ENCODE measurements around the gene DNER. TPM values are rescaled to one million over a fixed set of nuclear protein-coding genes. Genes with fewer than 3 reads are reported as not detected.

The DNER gene
- total and polyA plus RNA-seq, 2 of the 4 experiments (the other 2 are of a cell fraction) = under 0.01 to 0.14 TPM

- ChIA-PET POLR2A (ENCODE audit: unreplicated experiment) (no interaction called here), CTCF (no interaction called here)
- dilution Hi-C loops (cut with HindIII; ENCODE audit: low sequenced_read_pairs, unreplicated experiment) = no loop called here
- Histone ChIP-seq H3K36me3 (ENCODE audit: control insufficient read depth, insufficient read depth, low read length) (no peaks in the 10 kb centered on the region), H2AFZ (replicated peaks; ENCODE audit: low read length, poor library complexity) (no peak overlapping the region), H3K27me3 (ENCODE audit: control insufficient read depth, insufficient read depth, low read length) (no peaks in the 10 kb centered on the region), H2BK5ac (ENCODE audit: low read depth, low read length, poor library complexity, severe bottlenecking) (no peak overlapping the region), H2AK5ac (ENCODE audit: low read depth, low read length) (no peak overlapping the region), H2BK15ac (ENCODE audit: low read depth, low read length) (no peak overlapping the region), H3K18ac (ENCODE audit: low read depth, low read length) (no peak overlapping the region), H3K4me3 (ENCODE audit: insufficient read depth, low read depth, low read length) (no peak overlapping the region), H3K9ac (ENCODE audit: low read depth, low read length) (no peak overlapping the region), H4K91ac (ENCODE audit: insufficient read depth, low read depth, low read length) (no peak overlapping the region), H3K4ac (ENCODE audit: low read depth, low read length) (no peak overlapping the region), H2BK120ac (ENCODE audit: low read depth, low read length) (no peak overlapping the region), H3K9me3 (ENCODE audit: control insufficient read depth, insufficient read depth, low read length) (no peaks in the 10 kb centered on the region), H3K27ac (ENCODE audit: insufficient read depth, low read length) (no peak overlapping the region), H3K4me2 (ENCODE audit: low read depth, low read length) (no peak overlapping the region), H3K56ac (ENCODE audit: extremely low read depth, insufficient read depth, low read length) (no peak overlapping the region), H4K20me1 (ENCODE audit: insufficient read depth, low read length) (no peaks in the 10 kb centered on the region), H3K14ac (replicated peaks; ENCODE audit: low read depth, low read length) (no peak overlapping the region), H3K9me1 (ENCODE audit: insufficient read depth, low read length) (no peaks in the 10 kb centered on the region), H4K8ac (ENCODE audit: low read depth in 2 of 2, low read length in 2 of 2) (no peak overlapping the region), H3K4me1 (ENCODE audit: control insufficient read depth, insufficient read depth, low read length) (no peaks in the 10 kb centered on the region), H4K5ac (ENCODE audit: low read depth, low read length) (no peak overlapping the region), H2BK20ac (ENCODE audit: low read depth, low read length) (no peak overlapping the region), H3K23ac (ENCODE audit: low read depth, low read length) (no peak overlapping the region), H3K79me1 (ENCODE audit: low read depth in 1 of 2, low read length in 2 of 2) (no peaks in the 10 kb centered on the region), H2AK9ac (replicated peaks; ENCODE audit: low read depth, low read length, poor library complexity) (no peak overlapping the region)
- peak; percentile 17 for DNase-seq
- BruUV-seq (replicated peaks) = no TSS peak
- intact Hi-C loops (cut with micrococcal nuclease) = no loop called here
- TF ChIP-seq ELK1 (IDR thresholded peaks at IDR 0.05; ENCODE audit: borderline replicate concordance, low read depth, low read length) (no peak), FOS (IDR thresholded peaks at IDR 0.05; ENCODE audit: low read depth, low read length) (no peak), MAFK (IDR thresholded peaks at IDR 0.05; ENCODE audit: low read depth, low read length) (no peak), SMC3 (IDR thresholded peaks at IDR 0.05; ENCODE audit: low read depth, low read length) (no peak), POLR2A (IDR thresholded peaks at IDR 0.05; ENCODE audit: low read depth, low read length) (no peak), CTCF (conservative IDR thresholded peaks at IDR 0.05; ENCODE audit: low read depth, low read length) (no peak), RCOR1 (IDR thresholded peaks at IDR 0.05; ENCODE audit: insufficient replicate concordance, low read length) (no peak), MAZ (IDR thresholded peaks at IDR 0.05; ENCODE audit: borderline replicate concordance, low read depth, low read length) (no peak), RAD21 (IDR thresholded peaks at IDR 0.05; ENCODE audit: low read length) (no peak), BHLHE40 (IDR thresholded peaks at IDR 0.05; ENCODE audit: low read depth, low read length) (no peak), CEBPB (IDR thresholded peaks at IDR 0.05; ENCODE audit: low read depth, low read length) (no peak), CHD1 (IDR thresholded peaks at IDR 0.05; ENCODE audit: low read depth, low read length) (no peak), RFX5 (IDR thresholded peaks at IDR 0.05; ENCODE audit: low read depth, low read length) (no peak), USF2 (IDR thresholded peaks at IDR 0.05; ENCODE audit: low read depth, low read length) (no peak), NFE2L2 (IDR thresholded peaks at IDR 0.05; ENCODE audit: low read depth, low read length) (no peak), MXI1 (IDR thresholded peaks at IDR 0.05; ENCODE audit: borderline replicate concordance, low read depth, low read length) (no peak)
- peak; percentile 21; the same call in 1 of the 2 replicates for ATAC-seq (ENCODE audit: low read depth)
- 42% methylated on average over 2 of the region's 4 CpGs; no CpG with 5 or more reads in 1 of the 2 experiments for WGBS, 2 experiments (ENCODE audit: extremely low coverage in 2 of 2, insufficient read length in 1 of 2)
- in situ Hi-C loops (cut with MboI; ENCODE audit: low sequenced_read_pairs) = no loop called here
These were observed 17.6 kb upstream of the DNER start for GRCh38 chr2:229731916-229732315.

All from IMR-90 (cell line).